ENCODE data around the gene MRPL49. TPM values are rescaled to one million over a fixed set of nuclear protein-coding genes. Genes with fewer than 3 reads are reported as not detected.
A peak's percentile ranks its signal among the peaks of the same experiment; 100 is the strongest.

MRPL49 gene
- total and polyA plus RNA-seq, 9 of the 15 experiments (the other 6 are each of a cell fraction or from before 2014, with no cell fraction given) = 74.3 to 132 (median 91.2) TPM

DNA sequence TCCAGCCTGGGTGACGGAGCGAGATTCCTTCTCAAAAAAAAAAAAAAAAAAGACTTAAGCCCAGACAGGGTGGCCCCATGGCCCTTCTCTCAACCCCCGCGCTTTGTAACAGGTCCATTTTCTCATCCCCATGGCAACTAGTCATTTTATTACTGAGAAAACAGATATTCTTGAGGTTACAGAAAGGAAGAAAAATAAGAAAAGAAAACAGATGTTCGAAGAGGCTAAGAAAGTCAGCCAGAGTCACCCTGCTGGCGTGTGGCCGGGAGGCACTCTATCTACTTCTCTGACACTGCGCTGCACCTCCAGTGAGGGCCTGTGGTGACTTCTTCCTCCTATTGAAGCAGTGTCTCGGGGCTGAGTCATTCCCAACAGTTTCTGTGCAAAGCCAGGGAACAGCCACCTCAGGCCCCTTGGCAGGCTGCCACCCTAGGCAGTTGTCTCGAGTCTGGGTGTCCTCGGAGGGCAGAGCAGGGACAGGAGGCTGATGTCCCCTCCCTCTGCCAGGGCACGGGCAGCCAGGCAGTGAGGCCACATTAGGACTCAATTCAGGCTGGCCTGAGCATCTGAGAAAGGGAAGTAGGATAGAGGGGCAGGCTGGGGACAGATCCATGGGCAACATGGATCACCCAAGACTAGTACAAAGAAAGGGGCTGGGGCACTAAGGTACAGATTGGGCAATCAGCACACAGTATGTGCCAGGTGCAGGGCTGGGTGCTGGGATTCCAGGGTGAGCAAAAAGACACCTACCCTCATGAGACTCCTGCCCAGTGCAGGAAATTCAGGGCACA lies 28.6 kb downstream of the MRPL49 start (continued):
- TF ChIP-seq, protein P1, sequence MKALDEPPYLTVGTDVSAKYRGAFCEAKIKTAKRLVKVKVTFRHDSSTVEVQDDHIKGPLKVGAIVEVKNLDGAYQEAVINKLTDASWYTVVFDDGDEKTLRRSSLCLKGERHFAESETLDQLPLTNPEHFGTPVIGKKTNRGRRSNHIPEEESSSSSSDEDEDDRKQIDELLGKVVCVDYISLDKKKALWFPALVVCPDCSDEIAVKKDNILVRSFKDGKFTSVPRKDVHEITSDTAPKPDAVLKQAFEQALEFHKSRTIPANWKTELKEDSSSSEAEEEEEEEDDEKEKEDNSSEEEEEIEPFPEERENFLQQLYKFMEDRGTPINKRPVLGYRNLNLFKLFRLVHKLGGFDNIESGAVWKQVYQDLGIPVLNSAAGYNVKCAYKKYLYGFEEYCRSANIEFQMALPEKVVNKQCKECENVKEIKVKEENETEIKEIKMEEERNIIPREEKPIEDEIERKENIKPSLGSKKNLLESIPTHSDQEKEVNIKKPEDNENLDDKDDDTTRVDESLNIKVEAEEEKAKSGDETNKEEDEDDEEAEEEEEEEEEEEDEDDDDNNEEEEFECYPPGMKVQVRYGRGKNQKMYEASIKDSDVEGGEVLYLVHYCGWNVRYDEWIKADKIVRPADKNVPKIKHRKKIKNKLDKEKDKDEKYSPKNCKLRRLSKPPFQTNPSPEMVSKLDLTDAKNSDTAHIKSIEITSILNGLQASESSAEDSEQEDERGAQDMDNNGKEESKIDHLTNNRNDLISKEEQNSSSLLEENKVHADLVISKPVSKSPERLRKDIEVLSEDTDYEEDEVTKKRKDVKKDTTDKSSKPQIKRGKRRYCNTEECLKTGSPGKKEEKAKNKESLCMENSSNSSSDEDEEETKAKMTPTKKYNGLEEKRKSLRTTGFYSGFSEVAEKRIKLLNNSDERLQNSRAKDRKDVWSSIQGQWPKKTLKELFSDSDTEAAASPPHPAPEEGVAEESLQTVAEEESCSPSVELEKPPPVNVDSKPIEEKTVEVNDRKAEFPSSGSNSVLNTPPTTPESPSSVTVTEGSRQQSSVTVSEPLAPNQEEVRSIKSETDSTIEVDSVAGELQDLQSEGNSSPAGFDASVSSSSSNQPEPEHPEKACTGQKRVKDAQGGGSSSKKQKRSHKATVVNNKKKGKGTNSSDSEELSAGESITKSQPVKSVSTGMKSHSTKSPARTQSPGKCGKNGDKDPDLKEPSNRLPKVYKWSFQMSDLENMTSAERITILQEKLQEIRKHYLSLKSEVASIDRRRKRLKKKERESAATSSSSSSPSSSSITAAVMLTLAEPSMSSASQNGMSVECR (CRISPR knock-in tag; IDR thresholded peaks at IDR 0.05) = no peak
- TF ChIP-seq ZBTB17 (CRISPR knock-in tag; IDR thresholded peaks at IDR 0.05) = peak; percentile 70; the same call in 1 of the 2 replicates
- TF ChIP-seq ZFX (CRISPR knock-in tag; IDR thresholded peaks at IDR 0.05) = peak; percentile 65
- no peak for TF ChIP-seq SIN3B (IDR thresholded peaks at IDR 0.05; ENCODE audit: low read depth)
- TF ChIP-seq, protein P2, sequence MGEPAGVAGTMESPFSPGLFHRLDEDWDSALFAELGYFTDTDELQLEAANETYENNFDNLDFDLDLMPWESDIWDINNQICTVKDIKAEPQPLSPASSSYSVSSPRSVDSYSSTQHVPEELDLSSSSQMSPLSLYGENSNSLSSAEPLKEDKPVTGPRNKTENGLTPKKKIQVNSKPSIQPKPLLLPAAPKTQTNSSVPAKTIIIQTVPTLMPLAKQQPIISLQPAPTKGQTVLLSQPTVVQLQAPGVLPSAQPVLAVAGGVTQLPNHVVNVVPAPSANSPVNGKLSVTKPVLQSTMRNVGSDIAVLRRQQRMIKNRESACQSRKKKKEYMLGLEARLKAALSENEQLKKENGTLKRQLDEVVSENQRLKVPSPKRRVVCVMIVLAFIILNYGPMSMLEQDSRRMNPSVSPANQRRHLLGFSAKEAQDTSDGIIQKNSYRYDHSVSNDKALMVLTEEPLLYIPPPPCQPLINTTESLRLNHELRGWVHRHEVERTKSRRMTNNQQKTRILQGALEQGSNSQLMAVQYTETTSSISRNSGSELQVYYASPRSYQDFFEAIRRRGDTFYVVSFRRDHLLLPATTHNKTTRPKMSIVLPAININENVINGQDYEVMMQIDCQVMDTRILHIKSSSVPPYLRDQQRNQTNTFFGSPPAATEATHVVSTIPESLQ (CRISPR knock-in tag; IDR thresholded peaks at IDR 0.05) = no peak
- TF ChIP-seq POLR2A (conservative IDR thresholded peaks at IDR 0.05) = peak; percentile 56; the same call in 1 of the 2 replicates
- TF ChIP-seq SAFB2 (IDR thresholded peaks at IDR 0.05; ENCODE audit: borderline replicate concordance, low read depth, low read length, severe bottlenecking) = no peak
- TF ChIP-seq L3MBTL2 (IDR thresholded peaks at IDR 0.05) = peak; percentile 38; the same call in 1 of the 2 replicates
- TF ChIP-seq ZNF445 (CRISPR knock-in tag; IDR thresholded peaks at IDR 0.05; ENCODE audit: low read depth) = no peak
- TF ChIP-seq, protein P3, sequence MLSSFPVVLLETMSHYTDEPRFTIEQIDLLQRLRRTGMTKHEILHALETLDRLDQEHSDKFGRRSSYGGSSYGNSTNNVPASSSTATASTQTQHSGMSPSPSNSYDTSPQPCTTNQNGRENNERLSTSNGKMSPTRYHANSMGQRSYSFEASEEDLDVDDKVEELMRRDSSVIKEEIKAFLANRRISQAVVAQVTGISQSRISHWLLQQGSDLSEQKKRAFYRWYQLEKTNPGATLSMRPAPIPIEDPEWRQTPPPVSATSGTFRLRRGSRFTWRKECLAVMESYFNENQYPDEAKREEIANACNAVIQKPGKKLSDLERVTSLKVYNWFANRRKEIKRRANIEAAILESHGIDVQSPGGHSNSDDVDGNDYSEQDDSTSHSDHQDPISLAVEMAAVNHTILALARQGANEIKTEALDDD (IDR thresholded peaks at IDR 0.05) = 0 out of 2 replicates have a peak, but pooled peaks have one; percentile 14
- TF ChIP-seq, protein P4, sequence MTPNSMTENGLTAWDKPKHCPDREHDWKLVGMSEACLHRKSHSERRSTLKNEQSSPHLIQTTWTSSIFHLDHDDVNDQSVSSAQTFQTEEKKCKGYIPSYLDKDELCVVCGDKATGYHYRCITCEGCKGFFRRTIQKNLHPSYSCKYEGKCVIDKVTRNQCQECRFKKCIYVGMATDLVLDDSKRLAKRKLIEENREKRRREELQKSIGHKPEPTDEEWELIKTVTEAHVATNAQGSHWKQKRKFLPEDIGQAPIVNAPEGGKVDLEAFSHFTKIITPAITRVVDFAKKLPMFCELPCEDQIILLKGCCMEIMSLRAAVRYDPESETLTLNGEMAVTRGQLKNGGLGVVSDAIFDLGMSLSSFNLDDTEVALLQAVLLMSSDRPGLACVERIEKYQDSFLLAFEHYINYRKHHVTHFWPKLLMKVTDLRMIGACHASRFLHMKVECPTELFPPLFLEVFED (CRISPR knock-in tag; conservative IDR thresholded peaks at IDR 0.05) = no peak
